Epithelial cell of proximal tubule (primary cell): ENCODE results near the gene NT5DC2. TPM values are rescaled to one million over a fixed set of nuclear protein-coding genes. Genes with fewer than 3 reads are reported as not detected.

Experiments
- DNase-seq: peaks from one replicate; pipeline ENCODE4 v3.0.0-alpha.2; 2011; ENCODE audit warnings: low read depth
- H3K4me3 ChIP-seq: 2 replicates; pipeline ENCODE4 v1.5.1; 2011; ENCODE audit warnings: low read depth, mild to moderate bottlenecking, low read length
- total RNA-seq: library from RNA; depleted of rRNA; stranded (reverse); fragments of >200 nt; gene quantifications from 2 replicates; pipeline ENCODE4 v1.2.3, GENCODE V29; 2015
- TF ChIP-seq, protein P1 (sequence below): conservative IDR thresholded peaks from 2 replicates; pipeline ENCODE4 v1.5.1; 2012; ENCODE audit warnings: low read depth, mild to moderate bottlenecking, low read length

The NT5DC2 gene
- total RNA-seq, 1 donor from 2014 or later = 144 TPM

DNA sequence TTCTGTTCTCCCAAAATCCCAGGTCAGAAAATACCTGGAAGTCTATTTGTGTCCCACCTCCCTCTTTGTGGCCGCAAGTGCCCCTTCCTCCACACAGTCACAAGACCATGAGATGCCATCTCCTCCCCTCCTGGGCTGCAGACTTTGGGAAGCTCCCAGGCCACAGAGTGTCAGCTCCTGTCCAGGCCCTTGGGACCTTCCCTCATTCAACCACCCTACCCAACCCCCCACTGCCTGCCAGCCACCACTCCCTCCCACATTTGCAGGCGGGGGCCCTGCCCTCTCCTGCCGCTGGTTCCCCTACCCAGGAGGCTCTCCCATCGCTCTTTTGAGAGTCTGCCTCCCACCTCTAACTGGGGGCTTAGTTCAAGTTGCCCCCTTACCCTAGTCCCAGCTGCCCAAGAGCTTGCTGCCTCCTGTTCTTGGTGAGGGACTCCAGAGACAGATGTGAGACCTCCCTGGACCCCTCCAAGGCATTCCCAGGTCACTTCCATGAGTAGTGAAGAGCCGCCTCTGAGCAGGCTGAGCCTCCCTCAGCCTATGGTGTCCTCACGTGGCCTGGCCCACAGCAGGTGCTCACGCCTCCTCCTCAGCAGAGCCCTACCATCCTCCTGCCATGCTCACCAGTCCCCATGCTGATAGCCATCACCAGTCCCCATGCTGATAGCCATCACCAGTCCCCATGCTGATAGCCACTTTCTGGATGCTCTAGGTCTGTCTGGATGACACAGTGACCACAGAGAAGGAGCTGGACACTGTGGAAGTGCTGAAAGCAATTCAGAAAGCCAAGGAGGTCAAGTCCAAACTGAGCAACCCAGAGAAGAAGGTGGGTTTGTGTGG, 54.4 kb downstream of the NT5DC2 start:
- no peak overlapping the region for H3K4me3 ChIP-seq
- no peak for DNase-seq

DNA sequence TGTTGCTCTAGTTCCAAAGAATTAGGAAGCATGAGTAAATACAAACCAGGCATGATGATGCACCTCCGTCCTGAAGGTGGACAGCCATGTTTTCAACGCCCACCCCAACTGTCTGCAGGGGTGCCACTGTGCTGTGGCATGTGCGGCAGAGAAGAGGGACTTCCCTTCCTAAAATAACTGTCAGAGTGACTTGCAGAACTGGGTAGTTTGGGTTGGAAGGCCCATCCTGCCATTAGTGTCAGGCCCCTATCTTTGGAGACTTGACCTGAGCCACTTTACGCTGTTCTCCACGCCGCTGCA, 55.9 kb downstream of the NT5DC2 start:
- no peak for DNase-seq
- no peak overlapping the region for H3K4me3 ChIP-seq
- TF ChIP-seq, protein P1, sequence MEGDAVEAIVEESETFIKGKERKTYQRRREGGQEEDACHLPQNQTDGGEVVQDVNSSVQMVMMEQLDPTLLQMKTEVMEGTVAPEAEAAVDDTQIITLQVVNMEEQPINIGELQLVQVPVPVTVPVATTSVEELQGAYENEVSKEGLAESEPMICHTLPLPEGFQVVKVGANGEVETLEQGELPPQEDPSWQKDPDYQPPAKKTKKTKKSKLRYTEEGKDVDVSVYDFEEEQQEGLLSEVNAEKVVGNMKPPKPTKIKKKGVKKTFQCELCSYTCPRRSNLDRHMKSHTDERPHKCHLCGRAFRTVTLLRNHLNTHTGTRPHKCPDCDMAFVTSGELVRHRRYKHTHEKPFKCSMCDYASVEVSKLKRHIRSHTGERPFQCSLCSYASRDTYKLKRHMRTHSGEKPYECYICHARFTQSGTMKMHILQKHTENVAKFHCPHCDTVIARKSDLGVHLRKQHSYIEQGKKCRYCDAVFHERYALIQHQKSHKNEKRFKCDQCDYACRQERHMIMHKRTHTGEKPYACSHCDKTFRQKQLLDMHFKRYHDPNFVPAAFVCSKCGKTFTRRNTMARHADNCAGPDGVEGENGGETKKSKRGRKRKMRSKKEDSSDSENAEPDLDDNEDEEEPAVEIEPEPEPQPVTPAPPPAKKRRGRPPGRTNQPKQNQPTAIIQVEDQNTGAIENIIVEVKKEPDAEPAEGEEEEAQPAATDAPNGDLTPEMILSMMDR = no peak

More for the DNA sequence above, 54.4 kb downstream of the NT5DC2 start:
- TF ChIP-seq, protein P1 = no peak

DNA sequence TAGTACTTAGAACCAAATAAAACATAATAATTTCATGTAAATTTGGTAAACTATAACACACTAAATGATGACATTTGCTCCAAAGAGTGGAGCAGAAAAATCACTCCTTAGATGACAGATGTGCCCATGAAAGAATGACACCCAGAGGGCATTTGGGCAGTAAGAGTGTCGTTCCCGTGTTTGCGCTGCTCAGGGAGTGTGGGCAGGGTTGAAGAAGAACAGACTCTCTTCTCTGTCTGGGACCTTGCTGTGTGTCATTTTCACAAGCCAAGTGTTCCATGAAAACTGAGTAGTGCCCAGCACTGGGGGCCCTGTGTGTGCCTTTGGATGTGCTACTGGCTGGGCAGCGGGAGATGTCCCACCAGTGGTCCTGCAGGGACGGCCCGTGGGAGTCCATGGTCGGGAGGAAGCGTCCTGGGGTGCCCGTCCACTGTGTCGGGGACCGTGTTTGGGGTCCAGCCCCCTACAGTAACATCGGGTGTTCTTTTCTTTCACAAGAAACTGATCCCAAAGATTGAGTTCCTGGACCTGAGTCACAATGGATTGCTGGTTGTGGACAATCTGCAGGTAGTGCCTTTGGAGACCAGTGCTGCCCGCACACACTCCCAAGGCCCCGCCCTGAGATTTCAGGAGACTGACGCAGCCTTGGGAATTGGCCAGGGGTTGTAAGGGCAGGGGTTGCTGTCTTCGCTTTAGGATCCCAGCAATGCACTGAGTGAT, 56.4 kb downstream of the NT5DC2 start:
- H3K4me3 ChIP-seq = no peak overlapping the region
- no peak for DNase-seq
- TF ChIP-seq, protein P1 = no peak

Other genes starting within 250 kb of the NT5DC2 start
- gene GLYCTK, start 246.0 kb downstream of the NT5DC2 start, total RNA-seq = 11.9 and 17.6 TPM in 2 replicates
- gene DNAH1, start 217.5 kb downstream of the NT5DC2 start, total RNA-seq = 0.29 and 0.51 TPM in 2 replicates
- gene BAP1, start 123.8 kb downstream of the NT5DC2 start, total RNA-seq = 67.8 and 88.7 TPM in 2 replicates
- 5.8 and 7.3 TPM in 2 replicates for gene PHF7, start 123.2 kb downstream of the NT5DC2 start, total RNA-seq
- gene SEMA3G, start 88.8 kb downstream of the NT5DC2 start, total RNA-seq = 0.43 and 5.1 TPM in 2 replicates
- 0.51 and 0.58 TPM in 2 replicates for gene TNNC1, start 79.8 kb downstream of the NT5DC2 start, total RNA-seq
- gene NISCH, start 78.3 kb downstream of the NT5DC2 start, total RNA-seq = 27.8 and 40.8 TPM in 2 replicates
- 0.14 and 0.52 TPM in 2 replicates for gene STAB1, start 38.5 kb downstream of the NT5DC2 start, total RNA-seq
- 1.4 and 2.4 TPM in 2 replicates for gene UQCC5, start 2.7 kb upstream of the NT5DC2 start, total RNA-seq
- 40.5 and 51.5 TPM in 2 replicates for gene PBRM1, start 152.1 kb upstream of the NT5DC2 start, total RNA-seq
- 128 and 141 TPM in 2 replicates for gene GNL3, start 152.2 kb upstream of the NT5DC2 start, total RNA-seq
- gene GLT8D1, start 171.9 kb upstream of the NT5DC2 start, total RNA-seq = 59.2 and 59.5 TPM in 2 replicates
- 171 and 212 TPM in 2 replicates for gene SPCS1, start 172.2 kb upstream of the NT5DC2 start, total RNA-seq
- 13.3 and 22.9 TPM in 2 replicates for gene NEK4, start 237.1 kb upstream of the NT5DC2 start, total RNA-seq
- not detected in 2 replicates for gene ITIH1, start 243.7 kb upstream of the NT5DC2 start, total RNA-seq